HG02642 (cell line): Measurements from ENCODE around the gene NUP50.

ENCODE experiments used
- ATAC-seq: cut with Tn5 transposase; IDR thresholded peaks from one replicate; pipeline ENCODE4 v1.9.1; 2021; ENCODE audit warnings: mild to moderate bottlenecking; ENCODE audit not compliant: unreplicated experiment, poor library complexity

Gene NUP50

DNA sequence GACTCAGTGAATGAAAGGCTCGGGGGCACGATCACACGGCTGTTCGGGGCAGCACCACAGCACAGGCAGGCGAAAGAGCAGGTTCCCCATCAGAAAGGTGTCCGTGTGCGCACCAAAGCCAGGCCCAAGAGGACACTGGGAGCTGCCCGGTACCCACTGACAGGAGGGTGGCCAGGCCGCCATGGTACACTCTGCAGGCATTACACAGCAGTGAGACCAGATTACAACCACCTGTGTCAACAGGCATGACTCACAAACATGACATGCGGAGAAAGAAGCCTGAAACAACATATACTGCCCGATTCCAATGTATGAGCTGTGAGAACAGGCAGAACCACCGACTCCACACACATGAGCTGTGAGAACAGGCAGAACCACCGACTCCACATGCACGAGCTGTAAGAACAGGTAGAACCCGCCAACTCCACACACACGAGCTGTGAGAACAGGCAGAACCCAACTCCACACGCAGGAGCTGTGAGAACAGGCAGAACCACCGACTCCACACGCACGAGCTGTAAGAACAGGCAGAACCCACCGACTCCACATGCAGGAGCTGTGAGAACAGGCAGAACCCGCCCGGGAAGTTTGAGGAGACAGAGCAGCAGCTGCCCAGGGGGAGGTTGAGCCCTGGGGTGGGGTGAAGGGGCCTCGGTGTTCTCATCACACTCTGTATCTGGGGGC lies 44.4 kb downstream of the NUP50 start:
- no peak for ATAC-seq

DNA sequence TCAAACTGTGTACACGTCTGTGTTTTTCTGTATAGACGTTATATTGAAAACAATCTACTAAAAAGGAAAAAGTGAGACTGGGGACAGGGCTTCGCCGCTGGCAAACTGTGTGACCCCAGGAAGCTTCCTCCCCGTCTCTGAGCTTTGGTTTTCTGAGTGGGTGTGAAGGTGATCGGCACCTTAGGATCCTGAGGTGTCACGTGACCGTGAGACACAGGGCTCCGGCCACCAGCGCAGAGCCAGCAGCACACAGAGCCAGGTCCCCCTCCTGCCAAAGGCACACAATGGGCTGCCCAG lies 44.9 kb downstream of the NUP50 start:
- no peak for ATAC-seq

DNA sequence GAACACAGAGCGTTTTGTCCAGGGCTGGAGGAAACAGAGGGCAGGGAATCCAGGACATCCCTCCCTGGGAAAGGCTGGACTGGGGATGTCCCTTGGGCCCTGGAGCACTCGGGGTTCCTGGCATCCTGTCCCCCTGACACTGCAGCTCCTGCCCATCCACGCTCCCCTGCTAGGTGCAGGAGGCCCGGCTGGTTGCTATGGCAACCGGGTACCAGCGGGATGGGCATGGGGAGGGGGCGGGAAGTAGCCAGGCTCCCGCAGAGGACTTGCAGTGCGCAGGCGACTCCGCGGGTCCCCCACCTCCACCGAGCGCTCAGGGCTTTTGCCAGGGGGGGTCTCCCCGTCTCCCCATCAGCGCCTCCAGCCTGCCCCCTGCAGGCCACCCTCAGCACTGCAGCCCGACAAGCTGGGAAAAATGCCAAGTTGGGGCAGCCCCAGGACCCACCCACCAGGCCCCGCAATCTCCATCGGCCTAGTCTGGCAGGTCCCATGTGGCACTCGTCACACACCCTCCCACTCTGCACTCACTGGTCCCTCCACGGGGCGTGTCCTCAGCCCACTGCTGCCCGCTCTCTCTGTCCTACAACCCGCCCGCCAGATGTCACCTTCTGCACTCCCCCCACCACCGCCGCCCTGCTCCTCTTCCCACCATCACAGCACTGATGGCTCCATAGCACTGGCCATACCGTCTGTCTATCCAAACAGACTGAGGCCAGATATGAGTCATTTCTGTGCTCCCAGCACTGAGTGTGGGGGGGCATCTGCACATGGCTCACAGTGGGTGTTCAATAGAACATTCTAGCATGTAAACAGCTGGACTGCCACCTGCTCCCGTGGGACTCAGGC lies 45.5 kb downstream of the NUP50 start:
- ATAC-seq = no peak

DNA sequence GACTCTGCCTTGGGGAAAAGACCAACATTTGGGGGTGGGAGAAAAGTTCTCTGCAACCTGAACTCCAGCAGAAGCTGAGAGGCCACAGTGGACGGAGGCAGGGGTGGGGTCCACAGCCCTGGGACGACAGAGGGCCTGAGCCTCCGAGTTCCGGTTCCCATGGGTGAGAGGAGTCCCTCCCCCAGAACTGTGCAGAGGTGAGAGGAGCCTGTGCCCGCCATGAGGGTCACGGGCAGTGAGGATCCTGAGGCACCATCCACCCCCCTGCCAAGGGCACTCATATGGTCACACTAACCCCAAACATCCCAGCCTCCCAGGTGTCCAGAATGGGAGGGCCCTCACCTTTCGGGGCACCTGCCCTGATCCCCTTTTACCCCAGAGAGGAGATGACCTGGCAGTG lies 46.4 kb downstream of the NUP50 start:
- ATAC-seq = no peak

DNA sequence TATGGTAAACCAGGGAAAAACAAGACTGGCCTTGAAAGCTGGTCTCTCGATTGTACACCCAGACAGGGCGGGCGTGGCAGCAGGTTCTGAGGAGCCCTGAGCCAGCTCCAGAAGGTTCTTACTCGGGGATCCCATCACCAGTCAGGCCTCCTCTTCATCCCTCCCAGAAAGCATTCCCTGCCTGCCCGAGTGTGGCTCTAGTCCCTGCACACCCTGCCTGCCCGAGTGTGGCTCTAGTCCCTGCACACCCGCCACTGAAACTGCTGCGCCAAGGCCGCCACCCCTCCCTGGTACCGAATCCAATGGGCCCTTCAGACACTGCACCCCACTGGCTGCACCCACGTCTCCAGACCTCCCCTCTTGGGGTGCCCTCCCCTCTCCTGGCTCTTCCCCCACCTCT lies 46.9 kb downstream of the NUP50 start:
- no peak for ATAC-seq

DNA sequence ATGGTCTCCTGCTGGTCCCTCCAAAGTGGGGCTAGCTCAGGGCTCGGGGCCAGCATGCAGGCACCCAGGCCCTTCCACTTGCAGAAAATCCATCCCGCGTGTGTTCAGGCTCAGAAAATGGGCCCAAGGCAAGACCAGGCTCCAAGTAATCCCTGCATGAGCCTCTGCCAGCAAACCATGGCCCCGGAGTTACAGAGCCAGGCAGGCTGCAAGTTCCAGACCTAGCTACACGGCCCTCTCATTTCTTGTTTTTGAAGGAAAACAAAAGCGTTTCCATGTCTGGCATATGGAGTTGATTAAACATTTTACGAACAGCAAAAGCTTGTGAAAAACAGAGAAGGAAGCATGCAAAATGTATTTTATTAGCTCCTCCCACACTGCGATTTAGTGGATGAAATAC lies 47.3 kb downstream of the NUP50 start:
- ATAC-seq = no peak

DNA sequence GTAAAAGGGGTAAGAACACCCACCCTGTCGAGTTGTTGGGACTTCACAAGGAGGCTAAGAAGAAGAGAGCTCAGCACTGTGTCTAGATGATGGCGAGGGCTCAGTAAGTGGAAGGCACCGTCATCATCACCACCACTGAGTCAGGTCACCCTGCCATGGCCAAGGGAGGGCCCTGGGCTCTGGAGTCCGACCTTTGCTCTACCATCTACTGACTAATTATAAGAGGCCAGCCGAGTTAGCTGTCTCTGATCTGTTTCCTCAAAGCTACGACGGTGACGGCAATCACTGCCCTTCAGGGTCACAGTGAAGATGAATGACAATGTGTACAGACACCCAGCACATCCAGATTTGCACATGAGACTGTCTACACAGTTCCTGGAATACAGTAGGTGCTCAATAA lies 47.7 kb downstream of the NUP50 start:
- ATAC-seq = no peak

DNA sequence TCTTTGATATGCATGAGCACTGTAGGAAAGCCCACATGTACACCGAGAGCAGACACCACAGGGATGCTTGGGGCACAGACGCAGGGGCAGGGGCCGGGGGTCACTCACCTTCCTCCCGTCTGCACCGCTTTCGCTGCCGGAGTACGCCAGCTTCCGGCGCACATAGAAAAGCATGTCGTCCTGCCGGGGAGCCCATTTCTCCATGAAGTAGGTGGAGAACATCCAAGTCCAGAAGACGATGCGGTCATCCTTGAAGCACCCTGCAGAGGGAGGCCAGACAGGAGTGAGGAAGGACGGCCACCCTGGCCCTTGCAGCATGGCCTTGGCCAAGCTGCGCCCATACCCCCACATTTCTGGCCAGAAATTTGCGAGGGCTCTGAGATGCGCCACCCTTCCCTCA lies 48.1 kb downstream of the NUP50 start:
- no peak for ATAC-seq

DNA sequence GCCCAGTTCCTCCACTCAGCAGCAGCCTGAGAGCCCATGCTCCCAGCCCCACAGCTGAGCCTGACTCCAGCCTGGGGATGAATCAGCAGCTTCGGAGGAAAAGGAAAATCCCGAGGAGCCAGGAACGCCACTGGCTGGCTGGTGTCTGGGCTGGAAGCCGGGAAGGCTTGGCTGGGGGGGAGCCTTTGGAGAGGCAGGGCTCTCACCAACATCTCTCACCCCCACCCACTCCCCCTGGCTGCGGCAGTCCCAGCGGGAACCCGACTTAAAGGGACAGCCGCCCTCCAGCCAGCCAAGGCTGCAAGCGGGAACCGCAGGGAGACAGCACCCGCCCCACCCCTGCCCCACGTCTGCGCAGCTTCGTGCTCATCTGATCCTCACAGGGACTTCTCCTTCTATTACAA lies 48.6 kb downstream of the NUP50 start:
- ATAC-seq = no peak

DNA sequence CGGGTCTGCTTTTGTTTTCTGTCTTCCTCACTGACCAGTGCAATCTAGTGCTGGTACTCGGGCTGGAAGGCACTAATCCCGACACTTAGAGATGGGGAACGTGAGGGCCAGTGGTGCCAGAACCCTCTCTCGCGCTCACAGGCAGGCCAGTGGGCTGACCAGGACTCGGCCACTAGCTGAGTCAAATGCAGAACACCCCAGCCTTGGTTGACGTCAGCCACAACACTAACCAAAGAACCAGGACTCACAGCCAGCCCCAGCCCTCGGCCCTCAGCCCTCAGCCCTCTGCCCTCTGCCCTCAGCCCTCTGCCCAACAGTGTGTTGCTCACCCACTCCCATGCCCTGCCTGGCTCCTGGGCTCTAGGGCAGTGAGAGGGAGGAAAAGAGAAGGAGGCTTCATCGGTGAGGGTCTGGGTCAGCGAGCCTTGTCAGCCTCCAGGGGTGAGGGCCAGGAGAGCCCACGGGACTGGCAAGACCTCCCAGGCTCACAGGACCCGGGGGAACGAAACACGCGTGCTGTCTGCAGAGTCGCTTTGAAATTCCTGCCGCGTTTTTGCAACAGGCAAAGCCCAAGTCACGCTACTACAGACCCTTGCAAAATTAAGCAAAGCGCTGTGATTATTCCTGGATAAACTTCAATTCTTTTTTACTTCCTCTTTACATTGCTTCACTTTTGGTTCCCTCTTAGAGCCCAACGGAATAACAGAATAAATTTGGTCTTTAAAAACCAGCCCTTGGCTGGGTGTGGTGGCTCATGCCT lies 49.4 kb downstream of the NUP50 start:
- no peak for ATAC-seq

DNA sequence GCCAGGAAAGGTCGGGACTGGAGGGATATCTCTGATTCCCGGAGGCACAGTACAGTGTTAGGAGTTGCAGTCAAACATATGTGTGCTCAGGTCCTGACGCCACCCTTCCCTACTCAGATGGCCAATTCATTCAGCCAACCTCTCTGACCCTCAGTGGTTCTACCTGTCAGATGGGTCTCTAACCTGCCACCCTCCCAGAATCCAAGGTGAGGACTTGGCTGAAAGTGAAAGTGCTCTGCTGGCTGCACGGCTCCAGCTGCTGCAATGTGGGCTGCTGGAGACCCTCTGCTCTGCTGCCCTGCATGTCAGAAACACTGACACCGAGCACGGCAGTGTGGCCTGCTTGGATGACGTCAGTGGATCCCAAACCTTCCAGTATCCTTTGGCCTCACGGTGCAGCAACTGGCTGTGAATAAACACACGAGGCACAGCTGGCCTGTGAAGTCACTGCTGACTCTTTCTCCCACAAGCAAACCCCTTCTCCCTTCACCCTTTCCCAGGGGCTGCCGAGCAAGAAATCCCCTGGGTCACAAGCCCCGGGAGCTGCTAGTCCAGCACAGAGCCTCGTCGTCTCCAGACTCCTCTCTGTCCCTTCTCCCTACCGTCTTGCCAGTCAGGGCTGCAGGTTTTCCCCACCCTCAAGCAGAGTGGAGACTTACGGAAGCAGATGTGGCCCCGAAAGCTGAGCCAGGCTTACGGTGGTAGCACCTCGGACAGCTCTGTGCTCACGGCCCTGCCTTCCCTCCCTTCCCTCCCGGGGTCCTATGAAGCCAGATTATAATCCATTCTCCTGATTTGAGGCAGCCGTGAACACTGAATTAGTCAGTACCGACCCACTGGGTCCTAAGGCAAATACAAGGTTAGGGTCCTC lies 52.6 kb downstream of the NUP50 start:
- no peak for ATAC-seq

DNA sequence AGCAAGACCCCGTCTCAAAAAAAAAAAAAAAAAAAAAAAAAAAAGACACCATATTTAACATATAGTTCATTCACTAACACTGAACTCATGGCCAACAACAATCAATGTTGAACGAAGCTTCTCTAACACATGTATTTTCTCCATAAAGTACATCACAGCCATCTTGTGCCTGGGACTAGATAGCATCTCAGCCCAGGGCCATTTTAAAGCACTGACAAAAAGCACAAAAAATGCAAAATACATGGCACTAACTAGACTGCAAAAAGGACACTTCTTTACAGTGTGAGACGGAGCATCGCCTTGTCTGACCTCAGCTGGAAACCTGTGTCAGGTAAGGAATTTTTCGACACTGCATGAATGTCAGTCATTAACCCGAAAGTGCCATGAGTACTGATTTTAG lies 53.6 kb downstream of the NUP50 start:
- no peak for ATAC-seq

DNA sequence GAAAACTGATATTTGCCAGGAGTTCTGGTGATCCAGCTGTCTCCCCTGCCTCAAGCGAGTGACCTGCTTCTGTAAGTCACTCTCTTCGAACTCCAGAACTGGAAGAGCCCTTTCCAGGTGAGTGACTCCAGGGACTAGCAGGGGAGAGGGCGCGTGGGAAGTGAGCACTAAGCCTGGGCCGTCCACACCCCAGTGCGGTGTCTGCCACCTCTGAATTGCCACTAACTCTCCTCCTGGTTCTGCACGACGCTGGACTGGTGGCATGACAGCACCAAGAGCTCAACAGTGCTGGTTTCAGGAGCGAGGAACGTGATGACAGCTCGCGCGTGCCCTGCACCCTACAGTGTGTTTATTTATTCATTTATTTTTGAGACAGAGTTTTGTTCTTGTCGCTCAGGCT lies 54.1 kb downstream of the NUP50 start:
- ATAC-seq = no peak

DNA sequence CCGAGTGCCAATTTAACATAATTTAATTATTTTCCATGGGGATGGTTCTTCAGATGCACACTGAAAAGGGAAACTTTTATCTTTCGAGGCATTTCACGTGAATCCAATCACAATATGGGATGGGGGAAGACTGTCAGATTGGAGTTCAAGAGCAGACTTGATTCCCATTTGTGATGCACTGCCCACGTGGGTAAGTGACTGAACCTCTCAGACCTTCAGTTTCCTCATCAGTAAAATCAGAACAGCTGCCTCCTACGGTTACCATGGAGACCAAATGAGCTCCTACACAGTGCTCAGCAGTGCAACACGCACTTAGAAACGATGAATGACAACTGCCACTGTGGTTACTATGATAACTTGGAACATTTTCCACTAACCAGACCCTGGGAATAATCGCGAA lies 55.3 kb downstream of the NUP50 start:
- no peak for ATAC-seq

DNA sequence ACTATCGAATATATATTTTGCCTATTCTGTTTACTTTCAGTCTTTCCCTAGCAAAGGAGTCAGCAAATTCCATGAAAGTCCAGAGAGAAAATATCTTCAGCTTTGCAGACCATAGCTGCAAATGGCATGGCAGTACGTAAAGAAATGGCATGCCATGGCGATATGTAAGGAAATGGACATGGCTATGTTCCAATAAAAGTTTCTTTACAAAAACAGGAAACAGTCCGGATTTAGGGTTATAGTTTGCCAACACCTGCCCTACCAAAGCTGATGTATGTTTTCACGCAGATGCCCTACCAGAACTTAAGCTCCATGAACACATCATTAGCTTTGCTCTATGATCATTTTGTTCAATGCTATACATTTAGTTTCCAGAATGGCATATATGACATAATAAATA lies 57.5 kb downstream of the NUP50 start:
- no peak for ATAC-seq

DNA sequence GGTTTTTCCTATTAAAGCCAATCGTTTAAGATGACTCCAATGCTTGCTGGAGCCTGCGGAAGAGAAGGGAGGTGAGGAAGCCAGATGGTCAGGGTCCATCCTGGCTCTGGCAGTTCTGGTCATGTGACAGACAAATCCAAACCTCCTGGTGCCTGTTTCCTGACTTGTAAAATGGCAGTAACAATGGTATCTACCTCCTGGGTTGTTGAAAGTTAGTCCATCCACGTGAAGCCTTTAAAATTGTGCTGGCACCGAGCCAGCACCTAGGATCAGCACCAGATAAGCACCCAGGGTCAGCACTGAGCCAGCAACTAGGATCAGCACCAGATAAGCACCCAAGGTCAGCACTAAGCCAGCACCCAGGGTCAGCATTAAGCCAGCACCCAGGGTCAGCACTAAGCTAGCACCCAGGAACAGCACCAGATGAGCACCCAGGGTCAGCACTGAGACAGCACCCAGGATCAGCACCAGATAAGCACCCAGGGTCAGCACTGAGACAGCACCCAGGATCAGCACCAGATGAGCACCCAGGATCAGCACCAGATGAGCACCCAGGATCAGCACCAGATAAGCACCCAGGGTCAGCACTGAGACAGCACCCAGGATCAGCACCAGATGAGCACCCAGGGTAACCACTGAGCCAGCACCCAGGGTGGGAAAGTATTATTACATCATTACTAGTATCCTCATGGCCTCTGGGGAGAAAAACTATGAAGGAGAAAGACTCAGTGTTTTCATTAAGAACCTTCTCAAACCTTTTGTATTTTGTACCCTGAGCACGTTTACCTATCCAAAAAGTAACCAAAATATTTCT lies 59.8 kb downstream of the NUP50 start:
- no peak for ATAC-seq

DNA sequence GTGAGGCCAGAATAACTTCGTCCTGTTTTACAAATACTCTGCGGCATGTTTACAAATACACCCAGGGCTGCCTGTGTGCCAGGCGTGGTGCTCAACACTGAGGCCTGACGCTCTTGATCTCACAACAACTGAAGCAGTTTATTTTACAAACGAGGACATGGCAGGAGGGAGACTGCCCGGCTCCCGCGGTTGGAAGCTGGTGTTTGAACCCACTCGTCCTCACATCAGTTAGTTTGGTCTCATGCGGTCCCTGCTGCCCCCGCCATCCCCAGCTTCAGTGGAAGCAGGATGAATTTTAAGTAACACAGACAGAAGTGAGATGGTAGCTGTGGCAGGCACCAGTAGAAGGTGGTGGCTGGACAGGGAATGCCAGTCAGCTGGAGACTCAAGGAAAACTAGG lies 60.6 kb downstream of the NUP50 start:
- ATAC-seq = no peak

DNA sequence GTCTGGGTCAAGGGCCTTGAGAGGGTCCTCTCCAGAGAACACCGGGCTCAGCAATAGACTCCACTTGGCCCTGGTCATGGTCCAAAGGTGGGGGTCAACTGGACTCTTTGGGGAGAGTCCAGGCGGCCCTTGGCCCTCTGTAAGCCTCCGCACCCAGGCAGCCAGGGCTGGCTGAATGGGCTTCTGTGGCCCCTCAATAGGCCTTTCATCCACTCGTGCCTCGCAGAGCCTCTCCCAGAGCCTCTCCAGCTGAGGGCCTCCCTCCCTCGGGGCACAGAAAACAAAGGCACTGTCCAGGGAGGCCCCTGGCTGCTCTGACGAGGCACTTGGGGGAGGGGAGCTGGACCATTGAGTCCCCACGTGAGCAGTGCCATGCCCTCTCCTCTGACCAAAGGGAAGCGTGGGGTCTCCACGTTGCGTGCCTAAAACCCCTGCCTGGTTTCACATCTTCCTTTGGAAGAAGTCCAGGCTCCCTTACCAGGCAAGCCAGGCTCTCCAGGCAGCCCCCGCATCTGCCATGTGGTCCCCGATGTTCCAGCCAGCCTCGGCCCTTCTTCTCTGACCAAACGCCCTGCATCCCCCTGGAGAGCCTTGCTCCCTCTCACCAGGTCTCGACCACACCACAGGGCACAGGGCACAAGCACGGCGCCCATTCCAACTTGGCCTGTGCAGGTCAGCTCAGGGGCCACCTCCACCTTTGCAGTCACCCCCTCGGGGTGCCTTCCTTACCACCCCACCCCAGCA lies 61.4 kb downstream of the NUP50 start:
- ATAC-seq = no peak
